Activated CD4-positive, alpha-beta memory T cell treated with anti-CD3 and anti-CD28 coated beads, Interleukin-2, amount 10 ng/mL, durations not matched to agents 7 days and 5 days (primary cell): ENCODE measurements around the gene CORO6. TPM values are rescaled to one million over a fixed set of nuclear protein-coding genes. Genes with fewer than 3 reads are reported as not detected.

Source experiments
- CTCF ChIA-PET: fragments of 350-600 bp; sonication (Branson Sonifier 250); formaldehyde crosslinking; loops from one replicate; lab custom pipeline; 2021; ENCODE audit warnings: antibody characterized with exemption, inconsistent platforms; lab: Charles Lee
- POLR2A ChIA-PET: fragments of 350-600 bp; sonication (Branson Sonifier 250); formaldehyde crosslinking; loops from one replicate; lab custom pipeline; 2021; ENCODE audit warnings: antibody characterized with exemption; lab: Charles Lee
- DNase-seq: peaks from one replicate; pipeline ENCODE4 v3.0.0-alpha.2; 2020
- H3K27ac Mint-ChIP-seq: one replicate; pipeline ENCODE4 v1.8.0; 2021; ENCODE audit warnings: mild to moderate bottlenecking, mixed read lengths
- H3K27me3 Mint-ChIP-seq: one replicate; pipeline ENCODE4 v1.8.0; 2021; ENCODE audit warnings: mixed read lengths
- H3K36me3 Mint-ChIP-seq: one replicate; pipeline ENCODE4 v1.8.0; 2021; ENCODE audit warnings: low read depth, mixed read lengths
- H3K4me1 Mint-ChIP-seq: one replicate; pipeline ENCODE4 v1.8.0; 2021; ENCODE audit warnings: mixed read lengths
- H3K4me3 Mint-ChIP-seq: one replicate; pipeline ENCODE4 v1.8.0; 2021; ENCODE audit warnings: mild to moderate bottlenecking, mixed read lengths
- H3K9me3 Mint-ChIP-seq: one replicate; pipeline ENCODE4 v1.8.0; 2021; ENCODE audit warnings: mixed read lengths
- total RNA-seq, 2 experiments: library from RNA; stranded (reverse); gene quantifications; one replicate each; pipeline ENCODE4 v1.2.3, GENCODE V29; 2021

Gene CORO6
- total RNA-seq, 2 experiments from 2014 or later, result 5.3 to 5.6 TPM

DNA sequence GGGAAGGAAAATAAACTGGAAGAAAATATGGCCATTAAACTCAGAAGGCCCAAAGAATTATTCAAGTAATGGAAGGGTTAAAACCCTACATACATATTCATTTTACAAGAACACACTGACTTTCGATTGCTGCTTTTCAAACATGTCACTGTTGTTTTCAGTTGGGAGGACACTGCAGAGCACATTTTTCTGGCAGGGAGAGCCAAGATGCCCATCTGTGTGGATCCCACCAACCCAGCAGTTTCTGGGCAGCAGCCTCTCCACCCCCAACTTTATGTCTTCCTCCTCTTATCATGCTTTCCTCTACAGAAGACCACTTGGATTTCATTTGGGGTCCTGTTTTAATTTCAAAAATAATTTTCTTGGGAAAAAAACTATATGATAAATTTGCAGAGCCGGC, 7.1 kb upstream of the CORO6 start:
- ChIA-PET POLR2A (interaction anchor here (0.9 to 3.8 kb wide), 2 partner anchors 12 to 13 kb away, joined by 3 to 20 read pairs; no protein-coding TSS in a partner anchor), CTCF (no interaction called here)
- H3K36me3 Mint-ChIP-seq, result peaks cover 45% of the 10 kb centered on the region

GRCh38 chr17:29628644-29629043, 5.9 kb upstream of the CORO6 start:
- DNase-seq, result no peak
- H3K27ac Mint-ChIP-seq, result no peak overlapping the region
- H3K36me3 Mint-ChIP-seq, result peaks cover 39% of the 10 kb centered on the region
- H3K9me3 Mint-ChIP-seq, result no peaks in the 10 kb centered on the region
- no peaks in the 10 kb centered on the region for H3K27me3 Mint-ChIP-seq
- peaks cover 39% of the 10 kb centered on the region for H3K4me1 Mint-ChIP-seq
- POLR2A ChIA-PET, result interaction anchor here (3.8 kb wide), 1 partner anchor 10 kb away, joined by 20 read pairs; no protein-coding TSS in a partner anchor
- CTCF ChIA-PET, result interaction anchor here (0.9 to 1.1 kb wide), 3 partner anchors 11 to 12 kb away, joined by 3 to 4 read pairs (median 4); no protein-coding TSS in a partner anchor
- H3K4me3 Mint-ChIP-seq, result no peak overlapping the region

More for the DNA sequence above, 7.1 kb upstream of the CORO6 start:
- H3K4me3 Mint-ChIP-seq, result no peak overlapping the region
- peaks cover 33% of the 10 kb centered on the region for H3K4me1 Mint-ChIP-seq
- no peaks in the 10 kb centered on the region for H3K27me3 Mint-ChIP-seq
- H3K9me3 Mint-ChIP-seq, result no peaks in the 10 kb centered on the region
- H3K27ac Mint-ChIP-seq, result no peak overlapping the region
- DNase-seq, result no peak

DNA sequence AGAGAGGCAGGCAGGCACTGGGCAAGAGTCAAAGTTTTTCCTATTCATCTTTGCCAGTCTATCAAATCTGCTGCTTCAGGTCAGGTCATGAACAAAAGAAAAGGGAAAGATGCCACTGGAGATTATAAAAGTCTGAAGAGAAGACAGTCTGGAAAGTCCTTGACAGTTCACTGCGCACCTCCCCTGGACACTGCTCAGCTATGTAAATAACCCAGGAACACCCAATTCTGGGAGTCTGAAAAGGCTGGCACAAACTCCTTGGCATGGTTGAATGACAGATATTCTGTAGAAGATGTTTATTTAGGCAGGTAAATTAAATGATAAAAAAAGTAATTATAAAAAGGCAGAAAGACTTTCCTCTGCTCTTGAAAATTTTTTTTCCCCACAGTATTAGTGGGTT, 5.2 kb upstream of the CORO6 start:
- H3K4me1 Mint-ChIP-seq, result peaks cover 44% of the 10 kb centered on the region
- no peak for DNase-seq
- H3K36me3 Mint-ChIP-seq, result peaks cover 36% of the 10 kb centered on the region
- H3K27me3 Mint-ChIP-seq, result no peaks in the 10 kb centered on the region
- ChIA-PET POLR2A (interaction anchor here (3.8 kb wide), 1 partner anchor 10 kb away, joined by 20 read pairs; no protein-coding TSS in a partner anchor), CTCF (interaction anchor here (1.5 to 2.1 kb wide), 2 partner anchors 11 kb away, joined by 8 to 12 read pairs; no protein-coding TSS in a partner anchor)
- H3K4me3 Mint-ChIP-seq, result no peak overlapping the region
- H3K9me3 Mint-ChIP-seq, result no peaks in the 10 kb centered on the region
- H3K27ac Mint-ChIP-seq, result no peak overlapping the region

DNA sequence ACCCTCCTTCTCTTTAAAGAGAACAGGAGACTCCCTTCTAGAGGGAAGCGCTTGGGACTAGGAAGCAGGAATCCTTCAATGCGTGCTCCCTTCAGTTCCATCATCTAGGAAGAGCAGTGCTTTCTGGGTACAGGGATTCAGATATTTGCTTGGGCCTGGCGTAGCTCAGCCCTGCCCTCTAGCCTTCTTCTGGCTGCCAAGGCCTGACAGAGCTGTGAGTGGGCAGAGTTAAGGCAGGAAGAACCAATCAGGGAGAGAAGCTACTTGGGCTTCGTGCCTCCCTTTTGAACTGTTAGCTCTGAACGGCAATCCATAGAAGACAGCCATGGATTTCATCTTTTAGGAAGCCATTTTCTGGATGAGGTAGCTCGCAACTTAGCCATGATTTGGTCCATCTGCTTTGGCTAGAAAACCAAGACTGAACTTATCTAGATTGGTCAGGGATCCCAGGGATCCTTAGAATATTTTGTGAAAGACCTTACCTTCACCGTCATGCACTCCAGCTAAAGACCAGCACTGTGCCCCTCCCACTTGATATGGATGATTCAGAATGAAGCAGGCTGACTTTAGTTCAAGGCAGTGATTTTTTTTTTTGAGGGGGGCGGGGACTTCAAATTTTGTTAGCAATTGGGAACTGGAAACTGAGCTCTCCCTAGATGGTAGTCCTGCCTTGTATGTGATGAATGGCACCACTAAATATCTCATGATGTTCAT, 2.5 kb upstream of the CORO6 start:
- no peak for DNase-seq
- CTCF ChIA-PET, result interaction anchor here (0.6 to 2.9 kb wide), 7 partner anchors 8 to 165 kb away, joined by 3 to 11 read pairs (median 6); partner anchors contain the start of gene ABHD15
- no peak overlapping the region for H3K4me3 Mint-ChIP-seq
- peaks cover 51% of the 10 kb centered on the region for H3K4me1 Mint-ChIP-seq
- H3K27ac Mint-ChIP-seq, result no peak overlapping the region
- H3K27me3 Mint-ChIP-seq, result peaks cover 9% of the 10 kb centered on the region
- peaks cover 19% of the 10 kb centered on the region for H3K36me3 Mint-ChIP-seq
- POLR2A ChIA-PET, result interaction anchor here (0.7 to 1.9 kb wide), 4 partner anchors 8 to 57 kb away, joined by 3 to 8 read pairs (median 5); no protein-coding TSS in a partner anchor
- H3K9me3 Mint-ChIP-seq, result no peaks in the 10 kb centered on the region

DNA sequence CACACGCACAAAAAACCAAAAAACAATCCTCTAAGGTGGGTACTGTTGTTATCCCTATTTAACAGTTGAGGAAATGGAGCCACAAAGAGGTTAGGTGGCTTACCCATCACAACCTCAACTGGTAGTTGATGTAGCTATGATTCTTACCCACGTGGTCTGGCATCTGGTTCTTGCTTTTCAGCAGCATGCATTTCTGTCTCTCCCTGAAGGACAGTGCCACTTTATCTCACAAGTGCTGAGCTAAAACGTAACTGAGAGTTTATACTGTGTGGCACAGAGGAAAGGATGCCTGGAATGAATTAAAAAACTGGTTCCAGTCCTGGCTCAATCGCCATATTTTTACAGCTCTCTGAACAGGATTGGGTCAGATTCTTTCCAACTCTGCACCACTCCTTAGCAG, 1.9 kb upstream of the CORO6 start:
- H3K9me3 Mint-ChIP-seq, result no peaks in the 10 kb centered on the region
- H3K27me3 Mint-ChIP-seq, result peaks cover 12% of the 10 kb centered on the region
- DNase-seq, result no peak
- H3K4me1 Mint-ChIP-seq, result peaks cover 45% of the 10 kb centered on the region
- ChIA-PET CTCF (interaction anchor here (0.6 to 2.9 kb wide), 7 partner anchors 8 to 166 kb away, joined by 3 to 11 read pairs (median 6); partner anchors contain the start of gene ABHD15), POLR2A (interaction anchor here (0.7 to 1.9 kb wide), 4 partner anchors 9 to 57 kb away, joined by 3 to 8 read pairs (median 5); no protein-coding TSS in a partner anchor)
- H3K4me3 Mint-ChIP-seq, result no peak overlapping the region
- peaks cover 16% of the 10 kb centered on the region for H3K36me3 Mint-ChIP-seq
- no peak overlapping the region for H3K27ac Mint-ChIP-seq

DNA sequence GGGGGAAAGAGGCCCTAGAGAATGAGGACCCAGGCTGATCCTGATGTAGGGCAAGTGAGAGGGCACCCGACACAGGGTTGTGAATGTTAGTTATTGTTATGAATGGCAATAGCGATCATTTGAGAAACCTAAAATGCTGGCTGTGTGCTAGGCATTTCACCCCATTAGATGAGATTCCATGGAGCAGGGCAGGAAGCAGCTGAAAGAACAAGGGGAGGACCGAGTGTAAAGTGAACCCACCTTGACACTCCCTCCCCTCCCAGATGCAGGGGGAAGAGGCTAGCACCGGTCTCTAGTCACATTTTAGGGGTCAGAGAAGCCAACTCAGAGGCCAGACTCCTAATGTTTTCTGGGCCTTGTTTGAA, 553 bp upstream of the CORO6 start:
- Mint-ChIP-seq H3K4me3 (no peak overlapping the region), H3K36me3 (peaks cover 10% of the 10 kb centered on the region), H3K9me3 (no peaks in the 10 kb centered on the region), H3K4me1 (peaks cover 51% of the 10 kb centered on the region), H3K27me3 (peaks cover 14% of the 10 kb centered on the region), H3K27ac (no peak overlapping the region)
- ChIA-PET CTCF (interaction anchor here (1.0 to 2.9 kb wide), 2 partner anchors 16 to 156 kb away, joined by 6 to 9 read pairs; no protein-coding TSS in a partner anchor), POLR2A (interaction anchor here (1.2 to 1.3 kb wide), 3 partner anchors 16 to 56 kb away, joined by 3 to 5 read pairs (median 3); partner anchors contain the start of gene ABHD15)
- no peak for DNase-seq

DNA sequence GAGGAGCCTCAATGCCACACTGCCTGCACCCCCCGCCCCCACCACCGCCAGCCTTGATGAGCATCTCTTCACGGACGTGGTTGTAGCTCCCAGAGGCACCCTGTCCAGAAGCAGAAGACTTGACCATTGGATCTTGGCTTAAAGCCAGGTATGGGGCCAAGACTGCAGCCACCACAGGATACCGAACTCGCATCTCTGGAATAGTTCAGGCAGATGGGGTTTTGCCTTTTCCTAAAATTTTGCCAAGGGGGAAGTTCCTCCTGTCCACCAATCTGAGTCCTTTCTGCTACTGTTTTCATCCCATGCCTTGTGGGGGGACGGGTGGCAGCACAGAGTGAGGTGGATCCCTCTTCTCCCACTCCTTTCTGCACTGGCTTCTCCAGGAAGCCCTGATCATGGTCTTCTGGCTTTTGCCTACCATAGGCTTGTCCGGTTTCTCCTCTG, 939 bp downstream of the CORO6 start:
- Mint-ChIP-seq H3K9me3 (no peaks in the 10 kb centered on the region), H3K36me3 (peaks cover 10% of the 10 kb centered on the region), H3K4me3 (peak overlapping the region; percentile 72), H3K27ac (no peak overlapping the region), H3K4me1 (peaks cover 62% of the 10 kb centered on the region), H3K27me3 (peaks cover 17% of the 10 kb centered on the region)
- ChIA-PET POLR2A (no interaction called here), CTCF (no interaction called here)
- DNase-seq, result no peak

- H3K4me1 Mint-ChIP-seq, result peaks cover 67% of the 10 kb centered on the region
- peaks cover 24% of the 10 kb centered on the region for H3K27me3 Mint-ChIP-seq
- POLR2A ChIA-PET, result interaction anchor here (0.6 kb wide), 1 partner anchor 251 kb away, joined by 3 read pairs; no protein-coding TSS in a partner anchor
- H3K27ac Mint-ChIP-seq, result no peak overlapping the region
- H3K4me3 Mint-ChIP-seq, result peak overlapping the region; percentile 19
- peaks cover 9% of the 10 kb centered on the region for H3K36me3 Mint-ChIP-seq
- CTCF ChIA-PET, result no interaction called here
- DNase-seq, result no peak
- H3K9me3 Mint-ChIP-seq, result no peaks in the 10 kb centered on the region
Measured at GRCh38 chr17:29620779-29621500, 1.8 kb downstream of the CORO6 start.

DNA sequence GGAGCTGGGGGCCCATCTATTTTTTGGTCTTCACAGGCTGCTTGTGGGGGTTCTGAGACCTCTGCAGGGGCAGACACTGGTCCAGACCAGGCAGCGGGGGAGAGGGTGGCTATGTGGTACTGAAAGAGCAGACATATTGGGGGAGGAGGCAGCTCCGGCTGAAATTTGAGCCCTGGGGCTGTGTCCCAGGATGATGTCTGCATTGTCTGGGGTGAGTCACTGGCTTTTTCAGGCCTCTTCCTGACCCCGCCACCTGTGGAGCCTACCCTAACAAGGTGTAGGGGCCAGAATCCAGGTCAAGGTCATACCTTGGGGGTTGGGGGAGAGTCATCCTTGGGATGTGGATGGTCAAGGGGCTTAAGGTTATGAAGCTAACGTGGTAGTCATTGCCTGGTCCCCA, 2.4 kb downstream of the CORO6 start:
- Mint-ChIP-seq H3K27ac (no peak overlapping the region), H3K27me3 (peaks cover 24% of the 10 kb centered on the region), H3K9me3 (no peaks in the 10 kb centered on the region), H3K4me1 (peaks cover 66% of the 10 kb centered on the region), H3K36me3 (peaks cover 3% of the 10 kb centered on the region), H3K4me3 (no peak overlapping the region)
- ChIA-PET POLR2A (interaction anchor here (0.6 kb wide), 1 partner anchor 250 kb away, joined by 3 read pairs; no protein-coding TSS in a partner anchor), CTCF (interaction anchor here (0.6 to 1.3 kb wide), 3 partner anchors 27 to 438 kb away, joined by 3 read pairs; partner anchors contain the start of gene ANKRD13B)
- DNase-seq, result no peak

DNA sequence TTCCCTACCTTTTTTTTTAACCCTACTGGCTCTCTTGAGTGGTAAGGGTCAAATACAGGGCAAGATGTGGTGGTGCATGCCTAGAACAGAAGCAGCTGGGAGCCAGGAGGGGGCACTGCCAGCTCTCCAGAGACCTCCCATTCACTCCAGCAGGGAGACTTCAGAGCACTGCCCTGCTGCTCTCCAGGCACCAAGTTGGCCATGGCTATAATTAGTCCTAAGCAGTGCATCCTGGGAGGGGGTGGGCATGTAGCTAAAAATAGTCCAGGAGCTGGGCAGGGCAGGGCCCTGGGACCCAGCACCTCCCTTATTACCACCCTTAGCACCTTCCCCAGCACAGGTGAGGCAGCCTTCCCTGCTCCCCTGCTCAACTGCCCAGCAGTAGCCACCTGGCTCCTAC, 3.5 kb downstream of the CORO6 start:
- H3K36me3 Mint-ChIP-seq, result no peaks in the 10 kb centered on the region
- no peak overlapping the region for H3K4me3 Mint-ChIP-seq
- H3K27me3 Mint-ChIP-seq, result peaks cover 24% of the 10 kb centered on the region
- POLR2A ChIA-PET, result interaction anchor here (1.2 to 6.4 kb wide), 4 partner anchors 9 to 312 kb away, joined by 4 to 89 read pairs (median 30); partner anchors contain the start of gene ANKRD13B
- H3K27ac Mint-ChIP-seq, result no peak overlapping the region
- CTCF ChIA-PET, result interaction anchor here (1.2 to 5.0 kb wide), 3 partner anchors 26 to 160 kb away, joined by 3 to 46 read pairs (median 4); partner anchors contain the start of gene ANKRD13B
- H3K4me1 Mint-ChIP-seq, result peaks cover 66% of the 10 kb centered on the region
- no peak for DNase-seq
- H3K9me3 Mint-ChIP-seq, result no peaks in the 10 kb centered on the region

DNA sequence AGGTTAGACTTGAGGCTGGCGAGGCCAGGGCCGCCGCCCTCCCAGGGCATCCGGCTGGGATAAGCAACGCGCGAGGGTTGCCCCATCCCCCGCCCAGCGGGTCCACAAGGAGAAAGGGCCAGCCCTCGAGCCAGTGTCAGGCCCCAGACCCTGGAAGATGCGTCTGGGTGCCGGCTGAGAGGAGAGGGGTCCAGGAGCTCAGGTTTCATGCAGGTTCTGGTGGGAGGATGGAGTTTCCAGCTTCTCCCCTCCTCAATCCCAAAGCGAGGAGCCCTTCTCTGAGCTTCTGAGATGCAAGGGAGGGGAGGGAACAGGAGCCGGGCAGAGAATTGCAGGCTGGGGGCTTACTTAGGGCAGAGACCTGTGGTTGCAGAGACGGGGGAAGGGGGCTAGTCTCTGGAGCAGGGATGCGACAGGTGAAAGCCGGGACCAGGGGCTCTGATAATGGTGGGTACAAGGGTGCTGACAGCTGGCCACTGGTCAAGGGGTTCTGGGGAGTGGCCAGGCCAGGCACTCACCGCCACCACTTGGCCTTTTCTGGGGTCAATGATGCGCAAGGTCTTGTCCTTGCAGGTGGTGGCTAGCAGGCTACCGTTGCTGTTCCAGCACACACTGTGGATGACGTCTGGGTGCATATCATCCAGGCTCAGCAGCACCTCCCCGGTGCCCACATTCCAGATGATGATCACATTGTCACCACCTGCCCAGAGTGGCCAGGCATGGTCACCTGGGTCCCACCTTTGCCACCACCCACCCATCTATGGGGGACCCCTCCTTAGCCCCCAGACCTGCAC, 4.2 kb downstream of the CORO6 start:
- Mint-ChIP-seq H3K4me1 (peaks cover 65% of the 10 kb centered on the region), H3K9me3 (no peaks in the 10 kb centered on the region)
- DNase-seq, result no peak

More for the DNA sequence above, 4.2 kb downstream of the CORO6 start:
- Mint-ChIP-seq H3K36me3 (no peaks in the 10 kb centered on the region), H3K27ac (peak overlapping the region; percentile 40), H3K27me3 (peaks cover 24% of the 10 kb centered on the region), H3K4me3 (peak overlapping the region; percentile 75)
- ChIA-PET CTCF (interaction anchor here (0.6 to 5.0 kb wide), 35 partner anchors 9 to 507 kb away, joined by 3 to 64 read pairs (median 6); partner anchors contain the start of genes ABHD15, ANKRD13B, SSH2 and TP53I13), POLR2A (interaction anchor here (0.8 to 6.4 kb wide), 19 partner anchors 9 to 437 kb away, joined by 3 to 107 read pairs (median 20); partner anchors contain the start of genes ABHD15, ANKRD13B, GIT1 and SSH2)
